T47D (cell line): ENCODE results near the gene GAGE10.
"Not testable (repeated sequence)": the region's sequence is repeated elsewhere in the genome, so short reads cannot be mapped to it uniquely, and the experiment has no call there.

Experiments used
- DNase-seq, 2 experiments: peaks; one replicate each; pipeline versions ENCODE4 v3.0.0 to v3.0.0-alpha.2; 2011 to 2012; ENCODE audit warnings: low read depth in 1 of 2, low spot score in 1 of 2
- JUND ChIP-seq: IDR thresholded peaks from 2 replicates; pipeline ENCODE4 v1.6.1; 2012; ENCODE audit warnings: low read depth
- in situ Hi-C: cut with HindIII; loops from 2 replicates; pipeline ENCODE4 v1.10.0; 2016; ENCODE audit warnings: low sequenced_read_pairs, low pct_unique_long_range_greater_than_20kb

The GAGE10 gene

DNA sequence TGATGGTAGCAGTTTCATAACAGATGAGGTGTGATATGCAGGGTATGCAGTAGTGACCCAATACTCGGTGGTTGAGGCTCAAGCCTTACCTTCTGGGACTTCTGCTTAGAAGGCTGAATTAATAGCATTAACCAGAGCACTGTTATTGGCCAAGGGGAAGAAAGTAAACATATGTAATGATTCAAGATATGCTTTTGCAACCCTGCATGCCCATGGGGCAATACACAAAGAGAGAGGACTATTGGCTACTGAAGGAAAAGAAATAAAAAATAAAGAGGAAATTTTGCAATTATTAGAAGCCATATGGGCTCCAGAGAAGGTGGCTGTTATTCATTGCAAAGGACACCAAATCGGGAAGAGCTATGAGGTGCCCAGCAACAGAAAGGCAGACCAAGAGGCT is 8.7 kb downstream of the GAGE10 start:
- no peak for DNase-seq
- no peak for TF ChIP-seq JUND
- in situ Hi-C loops, result no loop called here

DNA sequence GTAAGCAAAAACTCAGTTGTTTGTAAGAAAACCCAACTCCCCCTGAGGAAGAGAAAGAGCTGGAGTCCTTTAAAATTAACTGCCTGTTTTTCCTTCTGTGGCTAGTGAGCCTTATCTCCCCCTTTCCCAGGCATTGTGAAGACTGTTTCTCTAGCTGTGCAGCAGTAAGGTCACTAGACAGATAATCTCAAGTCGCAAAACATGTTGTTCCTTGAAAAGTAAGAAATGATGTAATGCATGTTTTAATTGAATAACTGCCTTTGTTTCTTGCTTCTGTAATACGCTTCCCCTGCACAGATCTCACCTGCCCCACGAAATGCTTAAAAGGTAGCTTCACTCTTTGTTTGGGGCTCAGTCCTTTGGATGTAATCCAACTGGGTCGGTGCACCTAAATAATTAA is 12.6 kb downstream of the GAGE10 start:
- no peak for DNase-seq
- in situ Hi-C loops, result no loop called here
- TF ChIP-seq JUND, result no peak

DNA sequence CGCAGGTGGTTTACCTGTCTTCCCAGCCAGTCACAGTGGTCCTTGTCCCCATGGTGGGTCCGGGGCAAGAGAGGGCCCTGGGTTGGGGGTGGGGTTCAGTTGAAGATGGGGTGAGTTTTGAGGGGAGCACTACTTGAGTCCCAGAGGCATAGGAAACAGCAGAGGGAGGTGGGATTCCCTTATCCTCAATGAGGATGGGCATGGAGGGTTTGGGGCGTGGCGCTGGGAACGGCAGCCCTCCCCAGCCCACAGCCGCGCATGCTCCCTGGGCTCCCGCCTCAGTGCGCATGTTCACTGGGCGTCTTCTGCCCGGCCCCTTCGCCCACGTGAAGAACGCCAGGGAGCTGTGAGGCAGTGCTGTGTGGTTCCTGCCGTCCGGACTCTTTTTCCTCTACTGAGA is 18.3 kb downstream of the GAGE10 start, which contains the start of gene GAGE12J:
Gene GAGE12J, plus strand, starts transcription at position 301 of the 400 bp plus-strand sequence. CDS start 1,157 bp downstream, outside the sequence.
- DNase-seq, result not testable (repeated sequence)

DNA sequence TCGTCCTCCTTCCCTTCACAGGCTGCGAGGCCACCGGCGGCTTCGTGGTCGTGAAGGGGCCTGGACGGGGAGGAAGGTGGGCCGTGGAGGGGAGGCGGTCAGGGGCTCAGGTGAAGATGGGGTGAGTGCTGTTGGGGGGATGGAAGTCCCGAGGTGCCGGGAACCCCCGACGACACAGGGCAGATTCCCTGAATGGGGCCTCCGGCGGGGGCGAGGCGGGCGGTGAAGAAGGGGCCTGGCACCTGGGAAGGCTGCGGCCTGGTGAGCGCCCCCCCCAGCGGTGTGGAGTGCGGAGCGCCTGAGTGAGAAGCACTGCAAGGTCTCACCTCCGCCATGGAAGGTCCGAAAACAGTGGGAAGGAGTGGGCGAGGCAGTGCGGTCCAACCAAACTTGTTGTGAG is 18.8 kb downstream of the GAGE10 start:
- DNase-seq, in situ Hi-C loops: not testable (repeated sequence)

More for the DNA sequence above, 18.3 kb downstream of the GAGE10 start, which contains the start of gene GAGE12J:
- in situ Hi-C loops, result not testable (repeated sequence)

DNA sequence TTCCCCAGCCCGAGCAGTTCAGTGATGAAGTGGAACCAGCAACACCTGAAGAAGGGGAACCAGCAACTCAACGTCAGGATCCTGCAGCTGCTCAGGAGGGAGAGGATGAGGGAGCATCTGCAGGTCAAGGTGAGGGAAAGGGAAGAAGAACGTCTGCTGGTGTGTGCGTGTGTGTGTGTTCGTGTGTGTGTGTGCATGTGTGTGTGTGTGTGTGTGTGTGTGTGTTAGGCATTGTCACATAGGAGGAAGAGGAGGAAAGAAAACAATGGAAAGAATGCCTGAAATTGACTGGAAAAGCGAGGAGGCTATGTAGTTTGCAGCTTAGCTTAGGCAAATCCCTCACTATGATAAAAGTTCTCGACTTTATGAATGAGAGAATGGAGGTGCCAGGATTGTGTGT is 20.3 kb downstream of the GAGE10 start:
- in situ Hi-C loops, DNase-seq: not testable (repeated sequence)

DNA sequence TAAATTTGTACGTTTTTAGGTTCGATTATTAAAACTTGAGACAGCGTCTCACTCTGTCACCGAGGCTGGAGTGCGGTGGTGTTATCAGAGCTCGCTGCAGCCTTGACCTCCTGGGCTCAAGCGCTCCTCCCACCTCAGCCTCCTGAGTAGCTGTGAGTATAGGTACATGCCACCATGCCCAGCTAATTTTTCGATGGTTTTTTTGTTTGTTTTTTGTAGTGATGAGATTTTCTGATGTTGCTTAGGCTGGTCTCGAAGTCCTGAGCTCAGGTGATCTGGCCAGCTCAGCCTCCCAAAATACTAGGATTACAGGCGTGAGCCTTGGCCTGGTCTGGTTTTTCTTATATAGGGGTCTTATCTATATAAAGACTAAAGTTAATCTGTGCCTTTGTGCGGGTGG is 27.0 kb downstream of the GAGE10 start:
- in situ Hi-C loops, result not testable (repeated sequence)

DNA sequence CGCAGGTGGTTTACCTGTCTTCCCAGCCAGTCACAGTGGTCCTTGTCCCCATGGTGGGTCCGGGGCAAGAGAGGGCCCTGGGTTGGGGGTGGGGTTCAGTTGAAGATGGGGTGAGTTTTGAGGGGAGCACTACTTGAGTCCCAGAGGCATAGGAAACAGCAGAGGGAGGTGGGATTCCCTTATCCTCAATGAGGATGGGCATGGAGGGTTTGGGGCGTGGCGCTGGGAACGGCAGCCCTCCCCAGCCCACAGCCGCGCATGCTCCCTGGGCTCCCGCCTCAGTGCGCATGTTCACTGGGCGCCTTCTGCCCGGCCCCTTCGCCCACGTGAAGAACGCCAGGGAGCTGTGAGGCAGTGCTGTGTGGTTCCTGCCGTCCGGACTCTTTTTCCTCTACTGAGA is 27.8 kb downstream of the GAGE10 start, which contains the start of gene GAGE13:
Gene GAGE13, plus strand, starts transcription at position 301 of the 400 bp plus-strand sequence. CDS start 1,156 bp downstream, outside the sequence.
- in situ Hi-C loops, DNase-seq: not testable (repeated sequence)

More for the DNA sequence above, 27.0 kb downstream of the GAGE10 start:
- DNase-seq, result not testable (repeated sequence)

DNA sequence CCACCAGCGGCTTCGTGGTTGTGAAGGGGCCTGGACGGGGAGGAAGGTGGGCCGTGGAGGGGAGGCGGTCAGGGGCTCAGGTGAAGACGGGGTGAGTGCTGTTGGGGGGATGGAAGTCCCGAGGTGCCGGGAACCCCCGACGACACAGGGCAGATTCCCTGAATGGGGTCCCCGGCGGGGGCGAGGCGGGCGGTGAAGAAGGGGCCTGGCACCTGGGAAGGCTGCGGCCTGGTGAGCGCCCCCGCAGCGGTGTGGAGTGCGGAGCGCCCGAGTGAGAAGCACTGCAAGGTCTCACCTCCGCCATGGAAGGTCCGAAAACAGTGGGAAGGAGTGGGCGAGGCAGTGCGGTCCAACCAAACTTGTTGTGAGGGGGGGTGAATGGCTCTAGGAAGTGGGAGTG is 28.4 kb downstream of the GAGE10 start:
- in situ Hi-C loops, DNase-seq: not testable (repeated sequence)

DNA sequence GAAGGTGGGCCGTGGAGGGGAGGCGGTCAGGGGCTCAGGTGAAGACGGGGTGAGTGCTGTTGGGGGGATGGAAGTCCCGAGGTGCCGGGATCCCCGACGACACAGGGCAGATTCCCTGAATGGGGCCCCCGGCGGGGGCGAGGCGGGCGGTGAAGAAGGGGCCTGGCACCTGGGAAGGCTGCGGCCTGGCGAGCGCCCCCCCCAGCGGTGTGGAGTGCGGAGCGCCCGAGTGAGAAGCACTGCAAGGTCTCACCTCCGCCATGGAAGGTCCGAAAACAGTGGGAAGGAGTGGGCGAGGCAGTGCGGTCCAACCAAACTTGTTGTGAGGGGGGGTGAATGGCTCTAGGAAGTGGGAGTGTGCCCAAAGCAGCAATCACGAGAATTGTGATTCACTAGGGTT is 38.0 kb downstream of the GAGE10 start:
- in situ Hi-C loops, DNase-seq: not testable (repeated sequence)

DNA sequence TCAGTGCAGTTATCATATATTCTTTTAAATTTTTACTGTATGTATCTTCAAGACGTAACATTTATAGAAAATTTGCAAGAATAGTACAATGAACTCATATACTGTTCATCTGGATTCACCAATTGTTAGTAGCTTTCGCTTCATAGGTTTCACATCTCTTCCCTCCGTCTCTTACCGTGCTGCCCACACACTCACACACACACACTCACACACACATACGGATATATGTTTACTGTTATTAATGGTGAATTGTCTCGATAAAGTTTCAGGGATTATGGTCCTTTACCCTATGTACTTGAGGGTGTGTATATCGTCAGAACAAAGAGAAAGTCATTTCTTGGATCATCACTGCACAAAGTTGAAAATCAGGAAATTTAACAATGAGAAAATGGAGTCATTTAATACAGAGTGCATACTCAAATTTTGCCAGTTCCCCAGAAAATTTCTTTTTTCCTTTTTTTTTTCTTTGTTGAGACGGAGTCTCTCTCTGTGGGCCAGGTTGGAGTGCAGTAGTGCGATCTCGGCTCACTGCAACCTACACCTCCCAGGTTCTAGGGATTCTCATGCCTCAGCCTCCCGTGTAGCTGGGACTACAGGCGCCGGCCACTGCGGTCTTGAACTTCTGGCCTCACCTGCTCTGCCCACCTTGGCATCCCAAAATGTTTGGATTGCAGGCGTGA is 41.2 kb downstream of the GAGE10 start:
- DNase-seq, in situ Hi-C loops: not testable (repeated sequence)

DNA sequence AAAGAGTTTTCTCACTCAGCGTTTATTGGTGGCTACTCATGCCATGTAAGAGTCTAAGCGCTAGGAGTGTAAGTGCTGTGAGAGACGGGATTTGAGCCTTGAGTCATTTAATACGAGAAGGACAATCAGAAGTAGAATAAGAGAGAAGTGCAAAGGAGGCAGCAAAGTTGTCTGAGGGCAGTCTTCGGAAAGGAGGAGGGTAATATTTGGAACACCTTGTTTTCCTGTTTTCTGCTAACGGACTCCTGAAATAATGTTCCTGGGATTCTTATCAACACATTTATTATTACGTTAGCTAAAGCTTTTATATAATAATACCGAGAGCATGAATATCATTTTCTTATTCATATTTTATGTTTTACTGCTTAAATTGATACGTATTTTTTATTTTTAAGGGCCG is 42.0 kb downstream of the GAGE10 start:
- in situ Hi-C loops, DNase-seq: not testable (repeated sequence)

DNA sequence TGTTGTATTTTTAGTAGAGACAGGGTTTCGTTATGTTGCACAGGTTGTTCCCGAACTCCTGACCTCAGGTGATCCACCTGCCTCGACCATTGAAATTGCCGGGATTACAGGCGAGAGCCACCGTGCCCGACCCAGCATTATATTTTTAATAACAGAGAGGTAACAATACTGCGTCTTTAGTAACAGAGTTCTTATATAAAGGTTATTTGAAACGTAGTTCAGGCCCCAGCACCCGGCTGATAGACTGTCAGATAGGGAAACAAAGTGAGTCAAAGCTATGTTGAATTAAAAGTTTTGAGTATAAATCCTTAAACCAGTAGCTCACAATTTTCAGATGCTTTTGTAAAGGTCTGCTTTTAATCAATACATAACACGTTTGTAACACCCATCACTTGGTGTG is 42.7 kb downstream of the GAGE10 start:
- in situ Hi-C loops, result not testable (repeated sequence)
- DNase-seq, result peak in 1 of 2 experiments; percentile 3
